ENCODE data around the gene CNTNAP2.

The CNTNAP2 gene

GRCh38 chr7:147406521-147407135 is 1290.0 kb downstream of the CNTNAP2 start:
- DNase-seq (ENCODE audit: low spot score): no peak

- DNase-seq (ENCODE audit: low spot score): no peak
Observed at GRCh38 chr7:147411096-147411495, 1294.5 kb downstream of the CNTNAP2 start.

GRCh38 chr7:147412109-147412508 is 1295.5 kb downstream of the CNTNAP2 start:
- no peak for DNase-seq (ENCODE audit: low spot score)

- DNase-seq (ENCODE audit: low spot score): no peak
Observed at GRCh38 chr7:147412782-147413556, 1296.4 kb downstream of the CNTNAP2 start.

GRCh38 chr7:147413557-147413870 is 1296.9 kb downstream of the CNTNAP2 start:
- DNase-seq (ENCODE audit: low spot score): no peak

- no peak for DNase-seq (ENCODE audit: low spot score)
Observed at GRCh38 chr7:147415991-147416390, 1299.4 kb downstream of the CNTNAP2 start.

- no peak for DNase-seq (ENCODE audit: low spot score)
Observed at GRCh38 chr7:147418966-147419365, 1302.4 kb downstream of the CNTNAP2 start.

GRCh38 chr7:147423875-147424274 is 1307.3 kb downstream of the CNTNAP2 start:
- DNase-seq (ENCODE audit: low spot score): no peak

GRCh38 chr7:147428075-147428474 is 1311.5 kb downstream of the CNTNAP2 start:
- DNase-seq (ENCODE audit: low spot score): no peak

- no peak for DNase-seq (ENCODE audit: low spot score)
Observed at GRCh38 chr7:147429961-147430360, 1313.4 kb downstream of the CNTNAP2 start.

GRCh38 chr7:147432079-147432478 is 1315.5 kb downstream of the CNTNAP2 start:
- DNase-seq (ENCODE audit: low spot score): peak; percentile 69

GRCh38 chr7:147432576-147432975 is 1316.0 kb downstream of the CNTNAP2 start:
- DNase-seq (ENCODE audit: low spot score): peak; percentile 28

GRCh38 chr7:147436718-147437117 is 1320.1 kb downstream of the CNTNAP2 start:
- no peak for DNase-seq (ENCODE audit: low spot score)

- DNase-seq (ENCODE audit: low spot score): no peak
Observed at GRCh38 chr7:147438216-147438615, 1321.6 kb downstream of the CNTNAP2 start.

- DNase-seq (ENCODE audit: low spot score): no peak
Observed at GRCh38 chr7:147443942-147444341, 1327.3 kb downstream of the CNTNAP2 start.

GRCh38 chr7:147452816-147453215 is 1336.2 kb downstream of the CNTNAP2 start:
- DNase-seq (ENCODE audit: low spot score): no peak

GRCh38 chr7:147465223-147465622 is 1348.6 kb downstream of the CNTNAP2 start:
- no peak for DNase-seq (ENCODE audit: low spot score)

- no peak for DNase-seq (ENCODE audit: low spot score)
Observed at GRCh38 chr7:147472556-147472955, 1356.0 kb downstream of the CNTNAP2 start.

- no peak for DNase-seq (ENCODE audit: low spot score)
Observed at GRCh38 chr7:147474862-147475261, 1358.3 kb downstream of the CNTNAP2 start.

- DNase-seq (ENCODE audit: low spot score): no peak
Observed at GRCh38 chr7:147477526-147477925, 1360.9 kb downstream of the CNTNAP2 start.

- DNase-seq (ENCODE audit: low spot score): no peak
Observed at GRCh38 chr7:147478796-147479195, 1362.2 kb downstream of the CNTNAP2 start.

GRCh38 chr7:147483634-147484292 is 1367.2 kb downstream of the CNTNAP2 start:
- DNase-seq (ENCODE audit: low spot score): no peak

- DNase-seq (ENCODE audit: low spot score): peak; percentile 78
Observed at GRCh38 chr7:147485660-147486210, 1369.1 kb downstream of the CNTNAP2 start.
